Epithelial cell of proximal tubule (primary cell): ENCODE results near the gene PBX1. TPM values are rescaled to one million over a fixed set of nuclear protein-coding genes. Genes with fewer than 3 reads are reported as not detected.

ENCODE experiments used
- DNase-seq: peaks from one replicate; pipeline ENCODE4 v3.0.0-alpha.2; 2011; ENCODE audit warnings: low read depth
- H3K4me3 ChIP-seq: 2 replicates; pipeline ENCODE4 v1.5.1; 2011; ENCODE audit warnings: low read depth, mild to moderate bottlenecking, low read length
- CTCF ChIP-seq: conservative IDR thresholded peaks from 2 replicates; pipeline ENCODE4 v1.5.1; 2012; ENCODE audit warnings: low read depth, mild to moderate bottlenecking, low read length
- total RNA-seq: library from RNA; depleted of rRNA; stranded (reverse); fragments of >200 nt; gene quantifications from 2 replicates; pipeline ENCODE4 v1.2.3, GENCODE V29; 2015

The PBX1 gene
- total RNA-seq, 1 donor from 2014 or later, result 3.0 TPM

GRCh38 chr1:164805399-164805798 is 246.4 kb downstream of the PBX1 start:
- TF ChIP-seq CTCF, result no peak
- no peak overlapping the region for H3K4me3 ChIP-seq
- DNase-seq, result no peak

GRCh38 chr1:164806531-164806930 is 247.5 kb downstream of the PBX1 start:
- TF ChIP-seq CTCF, result no peak
- DNase-seq, result no peak
- no peak overlapping the region for H3K4me3 ChIP-seq

GRCh38 chr1:164813776-164814175 is 254.8 kb downstream of the PBX1 start:
- no peak for DNase-seq
- H3K4me3 ChIP-seq, result no peak overlapping the region
- TF ChIP-seq CTCF, result no peak

GRCh38 chr1:164821648-164822047 is 262.7 kb downstream of the PBX1 start:
- no peak for TF ChIP-seq CTCF
- DNase-seq, result no peak

GRCh38 chr1:164823486-164824279 is 264.7 kb downstream of the PBX1 start:
- H3K4me3 ChIP-seq, result no peak overlapping the region
- no peak for DNase-seq
- TF ChIP-seq CTCF, result no peak

More at GRCh38 chr1:164821648-164822047, 262.7 kb downstream of the PBX1 start:
- H3K4me3 ChIP-seq, result no peak overlapping the region

GRCh38 chr1:164824542-164824941 is 265.6 kb downstream of the PBX1 start:
- TF ChIP-seq CTCF, result no peak
- no peak for DNase-seq
- no peak overlapping the region for H3K4me3 ChIP-seq

GRCh38 chr1:164830628-164831027 is 271.6 kb downstream of the PBX1 start:
- no peak for DNase-seq
- H3K4me3 ChIP-seq, result no peak overlapping the region
- no peak for TF ChIP-seq CTCF
